Central memory CD8-positive, alpha-beta T cell (primary cell): ENCODE measurements around the gene GPRASP3.
"Not testable (repeated sequence)": the region's sequence is repeated elsewhere in the genome, so short reads cannot be mapped to it uniquely, and the experiment has no call there.

ENCODE experiments used
- ATAC-seq: fragments of 150-1000 bp; cut with Tn5 transposase; replicated peaks from 2 replicates; pipeline ENCODE4 v1.10.0; 2022; ENCODE audit warnings: mild to moderate bottlenecking, moderate FRiP score, moderate number of reproducible peaks; ENCODE audit not compliant: poor library complexity, severe bottlenecking; ENCODE audit errors: extremely low read depth
- DNase-seq, 2 donors: peaks; one replicate each; pipeline ENCODE4 v3.0.0; 2021; ENCODE audit warnings: low spot score in 2 of 2
- H3K27ac Mint-ChIP-seq: one replicate; pipeline ENCODE4 v1.8.0; 2022; ENCODE audit warnings: low read depth, mild to moderate bottlenecking, moderate library complexity, mixed read lengths
- H3K27me3 Mint-ChIP-seq: one replicate; pipeline ENCODE4 v1.8.0; 2022; ENCODE audit warnings: mixed read lengths
- H3K36me3 Mint-ChIP-seq: one replicate; pipeline ENCODE4 v1.8.0; 2022; ENCODE audit warnings: mild to moderate bottlenecking, moderate library complexity, mixed read lengths; ENCODE audit not compliant: insufficient read depth
- H3K4me1 Mint-ChIP-seq: one replicate; pipeline ENCODE4 v1.8.0; 2022; ENCODE audit warnings: mixed read lengths
- H3K4me3 Mint-ChIP-seq: one replicate; pipeline ENCODE4 v1.8.0; 2022; ENCODE audit warnings: mild to moderate bottlenecking, moderate library complexity, mixed read lengths
- H3K9me3 Mint-ChIP-seq: one replicate; pipeline ENCODE4 v1.8.0; 2022; ENCODE audit warnings: mixed read lengths

GPRASP3 gene

GRCh38 chrX:102715967-102716366, 4.6 kb upstream of the GPRASP3 start:
- H3K4me1 Mint-ChIP-seq, result peaks cover 12% of the 10 kb centered on the region
- H3K27me3 Mint-ChIP-seq, result peaks cover 9% of the 10 kb centered on the region
- ATAC-seq (no peak), DNase-seq (no peak)
- H3K9me3 Mint-ChIP-seq, result no peaks in the 10 kb centered on the region
- H3K36me3 Mint-ChIP-seq, result peaks cover 3% of the 10 kb centered on the region
- H3K27ac Mint-ChIP-seq, result no peak overlapping the region
- no peak overlapping the region for H3K4me3 Mint-ChIP-seq

DNA sequence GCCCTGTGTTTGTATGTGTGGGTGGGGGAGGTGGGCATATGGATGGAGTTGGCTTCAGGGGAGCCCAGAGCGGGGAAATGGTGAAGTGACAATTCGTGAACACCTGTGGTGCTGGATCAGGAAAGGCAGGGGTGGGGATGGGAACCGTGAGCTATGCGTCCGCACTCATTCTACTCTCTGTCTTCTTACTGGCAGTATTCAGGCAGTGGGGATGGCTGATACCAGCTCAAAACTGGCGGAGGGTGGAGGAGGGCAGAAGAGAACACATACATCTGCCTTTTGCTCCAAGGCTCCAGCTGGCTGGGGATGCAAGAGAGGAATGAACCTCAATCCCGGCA, 595 bp downstream of the GPRASP3 start:
- H3K36me3 Mint-ChIP-seq, ATAC-seq, DNase-seq, H3K4me1 Mint-ChIP-seq, H3K27ac Mint-ChIP-seq, H3K9me3 Mint-ChIP-seq, H3K27me3 Mint-ChIP-seq: not testable (repeated sequence)
- H3K4me3 Mint-ChIP-seq, result peak overlapping the region; percentile 85

GRCh38 chrX:102723456-102723855, 2.9 kb downstream of the GPRASP3 start:
- no peaks in the 10 kb centered on the region for H3K36me3 Mint-ChIP-seq
- H3K4me1 Mint-ChIP-seq, result peaks cover 7% of the 10 kb centered on the region
- no peaks in the 10 kb centered on the region for H3K27me3 Mint-ChIP-seq
- no peak for ATAC-seq
- H3K27ac Mint-ChIP-seq, result no peak overlapping the region
- no peak for DNase-seq
- H3K4me3 Mint-ChIP-seq, result no peak overlapping the region
- no peaks in the 10 kb centered on the region for H3K9me3 Mint-ChIP-seq

- H3K27me3 Mint-ChIP-seq, result no peaks in the 10 kb centered on the region
- ATAC-seq (no peak), DNase-seq (no peak)
- H3K36me3 Mint-ChIP-seq, result no peaks in the 10 kb centered on the region
- no peak overlapping the region for H3K4me3 Mint-ChIP-seq
- no peaks in the 10 kb centered on the region for H3K9me3 Mint-ChIP-seq
- no peak overlapping the region for H3K27ac Mint-ChIP-seq
- no peaks in the 10 kb centered on the region for H3K4me1 Mint-ChIP-seq
These were observed 7.2 kb downstream of the GPRASP3 start for GRCh38 chrX:102727761-102728160.

- Mint-ChIP-seq H3K36me3 (no peaks in the 10 kb centered on the region), H3K27ac (no peak overlapping the region), H3K4me3 (no peak overlapping the region), H3K9me3 (no peaks in the 10 kb centered on the region), H3K27me3 (no peaks in the 10 kb centered on the region), H3K4me1 (no peaks in the 10 kb centered on the region)
- DNase-seq (no peak), ATAC-seq (no peak)
These were observed 8.1 kb downstream of the GPRASP3 start for GRCh38 chrX:102728646-102729045.

DNA sequence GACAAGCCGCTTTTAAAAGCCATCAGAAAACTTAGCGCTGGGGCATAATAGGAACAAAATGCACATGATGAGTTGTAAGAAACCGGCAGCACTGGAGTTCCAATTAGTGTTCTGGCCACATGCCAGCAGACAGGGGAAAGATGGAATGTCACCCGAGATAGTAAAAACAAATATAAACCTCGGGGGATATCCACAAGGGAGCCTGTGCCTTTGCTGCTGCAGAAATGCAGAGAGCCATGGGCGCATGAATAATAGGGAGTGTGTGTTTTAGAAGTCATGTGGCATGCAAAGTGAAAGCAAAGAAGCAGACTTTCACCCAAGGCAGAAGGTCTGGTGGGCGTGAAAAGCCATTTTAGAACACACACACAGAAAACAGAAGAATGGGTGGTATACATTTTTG, 19.1 kb downstream of the GPRASP3 start:
- ATAC-seq (no peak), DNase-seq (no peak)
- no peaks in the 10 kb centered on the region for H3K9me3 Mint-ChIP-seq
- no peak overlapping the region for H3K27ac Mint-ChIP-seq
- H3K27me3 Mint-ChIP-seq, result no peaks in the 10 kb centered on the region
- H3K4me1 Mint-ChIP-seq, result no peaks in the 10 kb centered on the region
- H3K4me3 Mint-ChIP-seq, result no peak overlapping the region
- no peaks in the 10 kb centered on the region for H3K36me3 Mint-ChIP-seq

GRCh38 chrX:102744307-102744706, 23.8 kb downstream of the GPRASP3 start:
- no peak overlapping the region for H3K4me3 Mint-ChIP-seq
- H3K27me3 Mint-ChIP-seq, result no peaks in the 10 kb centered on the region
- no peak for DNase-seq
- H3K4me1 Mint-ChIP-seq, result peaks cover 6% of the 10 kb centered on the region
- no peaks in the 10 kb centered on the region for H3K9me3 Mint-ChIP-seq
- no peak overlapping the region for H3K27ac Mint-ChIP-seq
- no peaks in the 10 kb centered on the region for H3K36me3 Mint-ChIP-seq
- no peak for ATAC-seq

GRCh38 chrX:102745513-102745856, 24.9 kb downstream of the GPRASP3 start:
- DNase-seq (no peak), ATAC-seq (no peak)
- peak overlapping the region; percentile 79 for H3K4me3 Mint-ChIP-seq
- H3K27ac Mint-ChIP-seq, result no peak overlapping the region
- no peaks in the 10 kb centered on the region for H3K9me3 Mint-ChIP-seq
- no peaks in the 10 kb centered on the region for H3K27me3 Mint-ChIP-seq
- H3K4me1 Mint-ChIP-seq, result peaks cover 6% of the 10 kb centered on the region
- H3K36me3 Mint-ChIP-seq, result no peaks in the 10 kb centered on the region

GRCh38 chrX:102745857-102746584, 25.5 kb downstream of the GPRASP3 start:
- ATAC-seq, result peak; percentile 43
- H3K36me3 Mint-ChIP-seq, result no peaks in the 10 kb centered on the region
- peak overlapping the region; percentile 79 for H3K4me3 Mint-ChIP-seq

GRCh38 chrX:102765217-102765616, 44.7 kb downstream of the GPRASP3 start:
- no peak for DNase-seq
- H3K27me3 Mint-ChIP-seq, result no peaks in the 10 kb centered on the region
- ATAC-seq, result no peak
- H3K36me3 Mint-ChIP-seq, result peaks cover 12% of the 10 kb centered on the region
- no peaks in the 10 kb centered on the region for H3K9me3 Mint-ChIP-seq
- peaks cover 12% of the 10 kb centered on the region for H3K4me1 Mint-ChIP-seq
- no peak overlapping the region for H3K4me3 Mint-ChIP-seq
- H3K27ac Mint-ChIP-seq, result no peak overlapping the region

More at GRCh38 chrX:102745857-102746584, 25.5 kb downstream of the GPRASP3 start:
- no peaks in the 10 kb centered on the region for H3K27me3 Mint-ChIP-seq
- no peak for DNase-seq
- peaks cover 6% of the 10 kb centered on the region for H3K4me1 Mint-ChIP-seq
- no peak overlapping the region for H3K27ac Mint-ChIP-seq
- no peaks in the 10 kb centered on the region for H3K9me3 Mint-ChIP-seq

DNA sequence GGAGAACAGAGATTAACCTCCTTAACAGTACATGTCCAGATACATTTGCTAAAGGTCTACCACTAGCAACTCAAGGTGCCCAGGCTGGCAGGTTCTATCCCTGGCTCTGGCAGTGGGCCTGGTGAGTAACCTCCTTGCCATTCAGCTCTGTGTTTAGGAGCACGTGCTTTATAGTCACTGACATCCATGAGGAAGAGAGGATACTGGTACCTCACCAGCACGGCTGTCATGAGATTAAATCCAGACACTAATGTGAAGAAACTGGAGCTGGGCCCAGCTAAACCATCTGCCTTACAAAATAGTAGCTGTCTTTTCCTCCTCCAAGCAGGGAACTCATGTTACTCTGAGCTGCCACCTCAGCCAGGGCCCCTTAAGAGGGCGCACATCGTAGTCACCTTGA, 45.3 kb downstream of the GPRASP3 start:
- peaks cover 12% of the 10 kb centered on the region for H3K36me3 Mint-ChIP-seq
- H3K27ac Mint-ChIP-seq, result no peak overlapping the region
- H3K4me1 Mint-ChIP-seq, result peaks cover 13% of the 10 kb centered on the region
- H3K4me3 Mint-ChIP-seq, result no peak overlapping the region
- H3K27me3 Mint-ChIP-seq, result no peaks in the 10 kb centered on the region
- no peaks in the 10 kb centered on the region for H3K9me3 Mint-ChIP-seq
- DNase-seq (no peak), ATAC-seq (no peak)

DNA sequence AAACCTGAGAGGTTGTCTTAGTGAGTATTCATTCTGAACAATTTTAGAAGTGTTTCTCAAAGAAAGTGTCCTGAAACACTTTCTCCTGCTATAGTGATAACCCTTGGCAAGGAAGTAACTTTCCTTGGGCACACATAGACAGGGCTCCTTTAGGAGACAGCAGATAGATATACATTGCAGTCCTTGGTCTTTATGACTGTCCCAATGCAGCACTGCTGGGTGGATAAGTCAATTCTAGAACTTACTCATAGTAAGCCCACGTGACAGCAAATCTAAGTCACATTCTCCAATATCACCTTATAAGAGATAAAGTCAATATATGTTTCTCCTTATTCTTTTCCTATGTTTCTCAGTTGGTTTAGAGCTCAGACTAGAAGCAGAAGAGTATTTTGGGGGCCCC, 46.7 kb downstream of the GPRASP3 start:
- H3K4me1 Mint-ChIP-seq, result peaks cover 22% of the 10 kb centered on the region
- ATAC-seq (no peak), DNase-seq (no peak)
- no peaks in the 10 kb centered on the region for H3K9me3 Mint-ChIP-seq
- H3K27ac Mint-ChIP-seq, result peak overlapping the region; percentile 32
- H3K36me3 Mint-ChIP-seq, result peaks cover 12% of the 10 kb centered on the region
- H3K27me3 Mint-ChIP-seq, result no peaks in the 10 kb centered on the region
- H3K4me3 Mint-ChIP-seq, result no peak overlapping the region

GRCh38 chrX:102768987-102769761, 48.6 kb downstream of the GPRASP3 start:
- ATAC-seq, result peak; percentile 83
- H3K36me3 Mint-ChIP-seq, result peaks cover 12% of the 10 kb centered on the region
- peak overlapping the region; percentile 99 for H3K27ac Mint-ChIP-seq
- H3K27me3 Mint-ChIP-seq, result no peaks in the 10 kb centered on the region
- H3K4me1 Mint-ChIP-seq, result peaks cover 22% of the 10 kb centered on the region
- DNase-seq, result peak; percentile 61 to 79
- H3K4me3 Mint-ChIP-seq, result peak overlapping the region; percentile 99
- no peaks in the 10 kb centered on the region for H3K9me3 Mint-ChIP-seq
